Measurements from ENCODE around the gene PHACTR1. TPM values are rescaled to one million over a fixed set of nuclear protein-coding genes. Genes with fewer than 3 reads are reported as not detected.

The PHACTR1 gene
- polyA plus RNA-seq, 1 experiment, result not detected

GRCh38 chr6:12898603-12899002 lies 182.0 kb downstream of the PHACTR1 start:
- ChIA-PET CTCF (no interaction called here), POLR2A (no interaction called here)
- DNase-seq (ENCODE audit: low read depth, low spot score), result no peak
- TF ChIP-seq CTCF (IDR thresholded peaks at IDR 0.05; ENCODE audit: low read depth, low read length), result no peak
- Histone ChIP-seq H3K9me3 (ENCODE audit: control insufficient read depth, insufficient read depth, low read length) (no peaks in the 10 kb centered on the region), H3K27ac (ENCODE audit: low read depth, low read length) (no peak overlapping the region), H3K4me3 (ENCODE audit: low read depth, low read length) (no peak overlapping the region), H3K27me3 (ENCODE audit: control insufficient read depth, insufficient read depth, low read length) (no peaks in the 10 kb centered on the region)

GRCh38 chr6:12899046-12899833 lies 182.7 kb downstream of the PHACTR1 start:
- H3K27ac ChIP-seq (ENCODE audit: low read depth, low read length), result no peak overlapping the region
- no peak for DNase-seq (ENCODE audit: low read depth, low spot score)
- no peak overlapping the region for H3K4me3 ChIP-seq (ENCODE audit: low read depth, low read length)
- H3K27me3 ChIP-seq (ENCODE audit: control insufficient read depth, insufficient read depth, low read length), result no peaks in the 10 kb centered on the region
- TF ChIP-seq CTCF (IDR thresholded peaks at IDR 0.05; ENCODE audit: low read depth, low read length), result no peak
- CTCF ChIA-PET, result no interaction called here
- POLR2A ChIA-PET, result no interaction called here
- H3K9me3 ChIP-seq (ENCODE audit: control insufficient read depth, insufficient read depth, low read length), result no peaks in the 10 kb centered on the region

- ChIA-PET POLR2A (no interaction called here), CTCF (interaction anchor here (1.0 kb wide), 1 partner anchor 10 kb away, joined by 3 read pairs; no protein-coding TSS in a partner anchor)
Observed at GRCh38 chr6:12903246-12903645, 186.7 kb downstream of the PHACTR1 start.

GRCh38 chr6:12909833-12910232 lies 193.3 kb downstream of the PHACTR1 start:
- ChIA-PET CTCF (no interaction called here), POLR2A (no interaction called here)
- no peaks in the 10 kb centered on the region; the same call in 1 of the 2 replicates for H3K9me3 ChIP-seq (ENCODE audit: control insufficient read depth, insufficient read depth, low read length)
- no peak for DNase-seq (ENCODE audit: low read depth, low spot score)
- TF ChIP-seq CTCF (IDR thresholded peaks at IDR 0.05; ENCODE audit: low read depth, low read length), result no peak
- no peaks in the 10 kb centered on the region for H3K27me3 ChIP-seq (ENCODE audit: control insufficient read depth, insufficient read depth, low read length)
- H3K27ac ChIP-seq (ENCODE audit: low read depth, low read length), result no peak overlapping the region
- H3K4me3 ChIP-seq (ENCODE audit: low read depth, low read length), result no peak overlapping the region

More at GRCh38 chr6:12903246-12903645, 186.7 kb downstream of the PHACTR1 start:
- TF ChIP-seq CTCF (IDR thresholded peaks at IDR 0.05; ENCODE audit: low read depth, low read length), result no peak
- Histone ChIP-seq H3K4me3 (ENCODE audit: low read depth, low read length) (no peak overlapping the region), H3K9me3 (ENCODE audit: control insufficient read depth, insufficient read depth, low read length) (no peaks in the 10 kb centered on the region), H3K27ac (ENCODE audit: low read depth, low read length) (no peak overlapping the region), H3K27me3 (ENCODE audit: control insufficient read depth, insufficient read depth, low read length) (no peaks in the 10 kb centered on the region)
- DNase-seq (ENCODE audit: low read depth, low spot score), result no peak

- peak; percentile 32 for TF ChIP-seq CTCF (IDR thresholded peaks at IDR 0.05; ENCODE audit: low read depth, low read length)
- ChIA-PET POLR2A (interaction anchor here (0.7 kb wide), 1 partner anchor 621 kb away, joined by 3 read pairs; no protein-coding TSS in a partner anchor), CTCF (interaction anchor here (0.6 to 1.2 kb wide), 7 partner anchors 9 to 421 kb away, joined by 3 to 5 read pairs (median 3); no protein-coding TSS in a partner anchor)
- no peaks in the 10 kb centered on the region for H3K27me3 ChIP-seq (ENCODE audit: control insufficient read depth, insufficient read depth, low read length)
- H3K27ac ChIP-seq (ENCODE audit: low read depth, low read length), result no peak overlapping the region
- no peaks in the 10 kb centered on the region; the same call in 1 of the 2 replicates for H3K9me3 ChIP-seq (ENCODE audit: control insufficient read depth, insufficient read depth, low read length)
- DNase-seq (ENCODE audit: low read depth, low spot score), result no peak
- no peak overlapping the region for H3K4me3 ChIP-seq (ENCODE audit: low read depth, low read length)
Observed at GRCh38 chr6:12911427-12911826, 194.9 kb downstream of the PHACTR1 start.
